GM18508 (cell line): ENCODE data around the gene WIPF3.
"Not testable (repeated sequence)": the region's sequence is repeated elsewhere in the genome, so short reads cannot be mapped to it uniquely, and the experiment has no call there.

Source experiments
- ATAC-seq: cut with Tn5 transposase; IDR thresholded peaks from one replicate; pipeline ENCODE4 v1.9.1; 2021; ENCODE audit warnings: moderate number of reproducible peaks; ENCODE audit not compliant: insufficient read depth, unreplicated experiment

Gene WIPF3

GRCh38 chr7:29940199-29940598 is 133.9 kb downstream of the WIPF3 start:
- ATAC-seq: no peak

GRCh38 chr7:29945259-29945809 is 139.0 kb downstream of the WIPF3 start:
- ATAC-seq: no peak

- ATAC-seq: no peak
These were observed 140.3 kb downstream of the WIPF3 start for GRCh38 chr7:29946428-29947186.

GRCh38 chr7:29948587-29948986 is 142.3 kb downstream of the WIPF3 start:
- no peak for ATAC-seq

- ATAC-seq: no peak
These were observed 144.2 kb downstream of the WIPF3 start for GRCh38 chr7:29950480-29950879.

- ATAC-seq: no peak
These were observed 144.9 kb downstream of the WIPF3 start for GRCh38 chr7:29951206-29951605.

- no peak for ATAC-seq
These were observed 147.5 kb downstream of the WIPF3 start for GRCh38 chr7:29953726-29954347.

- ATAC-seq: no peak
These were observed 148.9 kb downstream of the WIPF3 start for GRCh38 chr7:29955075-29955792.

GRCh38 chr7:29955799-29956486 is 149.6 kb downstream of the WIPF3 start:
- no peak for ATAC-seq

- no peak for ATAC-seq
These were observed 150.2 kb downstream of the WIPF3 start for GRCh38 chr7:29956487-29956836.

GRCh38 chr7:29957521-29958310 is 151.4 kb downstream of the WIPF3 start:
- no peak for ATAC-seq

GRCh38 chr7:29958667-29959358 is 152.5 kb downstream of the WIPF3 start:
- ATAC-seq: no peak

GRCh38 chr7:29961611-29962010 is 155.3 kb downstream of the WIPF3 start:
- ATAC-seq: not testable (repeated sequence)

- no peak for ATAC-seq
These were observed 155.7 kb downstream of the WIPF3 start for GRCh38 chr7:29962035-29962434.

GRCh38 chr7:29965030-29965429 is 158.7 kb downstream of the WIPF3 start:
- no peak for ATAC-seq
